ENCODE measurements around the gene NDUFS1.

Gene NDUFS1

DNA sequence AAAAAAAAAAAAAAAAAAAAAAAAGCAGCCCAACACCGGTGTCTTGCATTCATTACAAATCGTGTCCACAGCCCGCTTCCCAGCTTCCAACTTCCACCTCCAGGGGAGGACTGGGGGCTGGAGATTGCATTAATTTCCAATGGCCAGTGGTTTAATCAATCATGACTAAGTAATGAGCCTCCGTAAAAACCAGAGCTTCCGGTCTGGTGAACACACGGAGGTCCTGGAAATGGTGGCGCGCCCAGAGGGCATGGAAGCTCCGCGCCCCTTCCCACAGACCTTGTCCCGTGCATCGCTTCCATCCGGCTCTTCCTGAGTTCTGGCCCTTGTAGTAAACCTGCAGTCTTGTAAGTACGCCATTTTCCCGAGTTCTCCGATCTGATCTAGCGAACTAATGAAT, 44.1 kb upstream of the NDUFS1 start:
- no peak for TF ChIP-seq EZH2 (optimal IDR thresholded peaks at IDR 0.05; ENCODE audit: low read depth, low read length)
- TF ChIP-seq EZH2phosphoT487 (IDR thresholded peaks at IDR 0.05; ENCODE audit: low read length): no peak
- TF ChIP-seq, protein P1, sequence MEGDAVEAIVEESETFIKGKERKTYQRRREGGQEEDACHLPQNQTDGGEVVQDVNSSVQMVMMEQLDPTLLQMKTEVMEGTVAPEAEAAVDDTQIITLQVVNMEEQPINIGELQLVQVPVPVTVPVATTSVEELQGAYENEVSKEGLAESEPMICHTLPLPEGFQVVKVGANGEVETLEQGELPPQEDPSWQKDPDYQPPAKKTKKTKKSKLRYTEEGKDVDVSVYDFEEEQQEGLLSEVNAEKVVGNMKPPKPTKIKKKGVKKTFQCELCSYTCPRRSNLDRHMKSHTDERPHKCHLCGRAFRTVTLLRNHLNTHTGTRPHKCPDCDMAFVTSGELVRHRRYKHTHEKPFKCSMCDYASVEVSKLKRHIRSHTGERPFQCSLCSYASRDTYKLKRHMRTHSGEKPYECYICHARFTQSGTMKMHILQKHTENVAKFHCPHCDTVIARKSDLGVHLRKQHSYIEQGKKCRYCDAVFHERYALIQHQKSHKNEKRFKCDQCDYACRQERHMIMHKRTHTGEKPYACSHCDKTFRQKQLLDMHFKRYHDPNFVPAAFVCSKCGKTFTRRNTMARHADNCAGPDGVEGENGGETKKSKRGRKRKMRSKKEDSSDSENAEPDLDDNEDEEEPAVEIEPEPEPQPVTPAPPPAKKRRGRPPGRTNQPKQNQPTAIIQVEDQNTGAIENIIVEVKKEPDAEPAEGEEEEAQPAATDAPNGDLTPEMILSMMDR (IDR thresholded peaks at IDR 0.05; ENCODE audit: low read length): no peak
- Histone ChIP-seq H3K9ac (ENCODE audit: low read length) (no peak overlapping the region), H2AFZ (ENCODE audit: low read length) (no peak overlapping the region), H3K4me3 (ENCODE audit: low read length) (no peak overlapping the region), H3K27me3 (replicated peaks; ENCODE audit: insufficient read depth, low read length) (no peaks in the 10 kb centered on the region), H3K27ac (ENCODE audit: low read length) (no peak overlapping the region), H3K9me2 (replicated peaks; ENCODE audit: insufficient read depth, low read length) (no peaks in the 10 kb centered on the region), H3K9me3 (replicated peaks; ENCODE audit: insufficient read depth, low read length) (no peaks in the 10 kb centered on the region), H3K79me2 (ENCODE audit: low read length) (no peaks in the 10 kb centered on the region), H3K4me2 (ENCODE audit: low read depth, low read length) (no peak overlapping the region), H3K4me1 (ENCODE audit: low read length) (peaks cover 6% of the 10 kb centered on the region; the same call in 1 of the 2 replicates), H4K20me1 (ENCODE audit: insufficient read depth, low read length) (no peaks in the 10 kb centered on the region), H3F3A (ENCODE audit: insufficient read depth, low read length) (no peaks in the 10 kb centered on the region), H3K36me3 (replicated peaks; ENCODE audit: insufficient read depth, low read length) (no peaks in the 10 kb centered on the region)
- no peak for DNase-seq

DNA sequence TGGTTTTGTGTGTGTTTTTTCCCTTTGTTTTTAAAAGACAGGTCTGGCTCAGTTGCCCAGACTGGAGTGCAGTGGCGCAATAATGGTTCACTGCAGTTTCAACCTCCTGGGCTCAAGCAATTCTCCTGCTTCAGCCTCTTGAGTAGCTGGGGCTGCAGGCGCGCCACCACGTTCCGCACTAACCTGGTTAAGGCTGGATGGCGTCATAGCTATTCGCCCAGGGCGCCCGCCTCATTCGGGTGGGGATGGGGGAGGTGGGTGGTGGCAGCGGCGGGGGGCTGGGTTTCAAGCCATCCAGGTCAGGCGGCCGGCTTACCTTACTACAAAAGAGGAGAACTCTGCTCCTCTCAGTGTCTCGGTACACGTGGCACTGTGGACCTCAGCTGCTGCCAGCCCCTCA, 43.2 kb upstream of the NDUFS1 start:
- no peak overlapping the region for H3K9ac ChIP-seq (ENCODE audit: low read length)
- no peaks in the 10 kb centered on the region for H3K79me2 ChIP-seq (ENCODE audit: low read length)
- no peaks in the 10 kb centered on the region for H3F3A ChIP-seq (ENCODE audit: insufficient read depth, low read length)
- no peaks in the 10 kb centered on the region for H4K20me1 ChIP-seq (ENCODE audit: insufficient read depth, low read length)
- H3K27ac ChIP-seq (ENCODE audit: low read length): no peak overlapping the region
- no peaks in the 10 kb centered on the region for H3K9me3 ChIP-seq (replicated peaks; ENCODE audit: insufficient read depth, low read length)
- H3K4me2 ChIP-seq (ENCODE audit: low read depth, low read length): no peak overlapping the region
- TF ChIP-seq, protein P1 (IDR thresholded peaks at IDR 0.05; ENCODE audit: low read length): no peak
- TF ChIP-seq EZH2 (optimal IDR thresholded peaks at IDR 0.05; ENCODE audit: low read depth, low read length): no peak
- TF ChIP-seq EZH2phosphoT487 (IDR thresholded peaks at IDR 0.05; ENCODE audit: low read length): no peak
- no peaks in the 10 kb centered on the region for H3K36me3 ChIP-seq (replicated peaks; ENCODE audit: insufficient read depth, low read length)
- no peaks in the 10 kb centered on the region for H3K27me3 ChIP-seq (replicated peaks; ENCODE audit: insufficient read depth, low read length)
- H3K9me2 ChIP-seq (replicated peaks; ENCODE audit: insufficient read depth, low read length): no peaks in the 10 kb centered on the region
- DNase-seq: no peak
- no peak overlapping the region for H2AFZ ChIP-seq (ENCODE audit: low read length)
- no peak overlapping the region for H3K4me3 ChIP-seq (ENCODE audit: low read length)
- peaks cover 6% of the 10 kb centered on the region; the same call in 1 of the 2 replicates for H3K4me1 ChIP-seq (ENCODE audit: low read length)

DNA sequence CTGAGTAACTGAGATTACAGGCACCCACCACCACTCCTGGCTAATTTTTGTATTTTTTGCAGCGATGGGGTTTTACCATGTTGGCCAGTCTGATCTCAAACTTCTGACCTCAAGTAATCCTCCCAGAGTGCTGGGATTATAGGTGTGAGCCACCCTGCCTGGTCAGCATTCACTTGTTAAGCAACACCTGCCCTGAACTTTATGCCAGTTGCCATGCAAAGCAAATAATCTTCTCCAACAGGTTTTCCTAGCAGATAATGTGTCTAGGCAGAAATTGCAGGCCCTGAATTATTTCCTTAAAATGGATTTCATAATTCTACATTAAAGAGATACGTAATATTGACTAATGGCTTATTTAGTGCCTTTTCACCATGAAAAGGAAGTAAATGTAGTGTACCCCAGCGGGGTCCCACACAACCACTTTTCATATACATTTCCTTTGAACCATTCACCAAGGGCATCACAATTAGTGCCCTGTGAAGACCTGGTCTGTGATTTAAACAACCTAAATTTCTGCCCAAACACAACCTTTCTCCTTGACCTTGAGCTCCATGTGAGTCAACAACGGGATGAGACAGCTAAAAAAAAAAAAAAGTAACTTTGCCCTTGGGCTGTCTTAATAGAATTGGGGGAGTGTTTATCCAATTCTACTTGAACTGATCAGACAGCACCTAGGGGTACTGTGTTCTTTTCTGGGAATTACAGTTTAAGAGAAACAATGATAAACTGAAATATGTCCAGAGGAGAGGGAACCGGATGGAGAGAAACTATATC, 42.0 kb upstream of the NDUFS1 start:
- no peak for DNase-seq
- H4K20me1 ChIP-seq (ENCODE audit: insufficient read depth, low read length): no peaks in the 10 kb centered on the region
- H3K79me2 ChIP-seq (ENCODE audit: low read length): no peaks in the 10 kb centered on the region
- no peaks in the 10 kb centered on the region for H3K4me1 ChIP-seq (ENCODE audit: low read length)
- H3K9me3 ChIP-seq (replicated peaks; ENCODE audit: insufficient read depth, low read length): no peaks in the 10 kb centered on the region
- no peak overlapping the region for H3K4me3 ChIP-seq (ENCODE audit: low read length)
- no peaks in the 10 kb centered on the region for H3F3A ChIP-seq (ENCODE audit: insufficient read depth, low read length)
- no peak overlapping the region for H2AFZ ChIP-seq (ENCODE audit: low read length)
- no peaks in the 10 kb centered on the region for H3K36me3 ChIP-seq (replicated peaks; ENCODE audit: insufficient read depth, low read length)
- TF ChIP-seq EZH2 (optimal IDR thresholded peaks at IDR 0.05; ENCODE audit: low read depth, low read length) (no peak), EZH2phosphoT487 (IDR thresholded peaks at IDR 0.05; ENCODE audit: low read length) (no peak)
- TF ChIP-seq, protein P1 (IDR thresholded peaks at IDR 0.05; ENCODE audit: low read length): no peak
- H3K9me2 ChIP-seq (replicated peaks; ENCODE audit: insufficient read depth, low read length): no peaks in the 10 kb centered on the region
- H3K9ac ChIP-seq (ENCODE audit: low read length): no peak overlapping the region
- no peaks in the 10 kb centered on the region for H3K27me3 ChIP-seq (replicated peaks; ENCODE audit: insufficient read depth, low read length)
- no peak overlapping the region for H3K27ac ChIP-seq (ENCODE audit: low read length)
- no peak overlapping the region for H3K4me2 ChIP-seq (ENCODE audit: low read depth, low read length)

Data from MM.1S (cell line).